Measurements from ENCODE around the gene RALGAPA1. TPM values are rescaled to one million over a fixed set of nuclear protein-coding genes. Genes with fewer than 3 reads are reported as not detected.

Gene RALGAPA1
- polyA plus RNA-seq, 1 donor from 2014 or later = 73.3 TPM

DNA sequence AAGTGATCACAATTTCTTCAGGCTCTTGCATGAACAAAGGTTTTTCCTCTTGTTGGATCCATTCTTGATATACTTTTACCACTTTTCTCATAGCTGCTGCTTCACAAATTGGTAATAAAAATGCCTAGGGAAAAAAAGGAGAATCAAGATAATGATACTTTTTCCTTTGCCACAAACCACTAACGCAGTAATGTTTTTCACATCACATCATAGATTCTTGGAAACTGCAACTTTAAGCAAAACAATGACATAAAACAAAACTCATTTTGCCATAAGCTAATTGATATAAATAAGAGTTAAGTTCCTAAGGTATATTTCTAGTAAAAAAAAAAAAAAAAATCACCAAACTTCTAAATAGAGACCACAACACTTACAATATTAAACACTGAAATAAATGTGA, 66.7 kb downstream of the RALGAPA1 start:
- Histone ChIP-seq H3F3A (ENCODE audit: insufficient read depth, low read length, poor library complexity, severe bottlenecking) (no peaks in the 10 kb centered on the region), H3K9ac (ENCODE audit: low read length) (no peak overlapping the region), H3K36me3 (ENCODE audit: insufficient read depth, low read length) (peaks cover 3% of the 10 kb centered on the region), H3K4me3 (ENCODE audit: low read length) (no peak overlapping the region), H4K20me1 (ENCODE audit: insufficient read depth) (no peaks in the 10 kb centered on the region), H3K4me2 (ENCODE audit: low read length) (no peak overlapping the region), H2AFZ (ENCODE audit: low read depth, low read length) (no peak overlapping the region), H3K27me3 (ENCODE audit: insufficient read depth, low read depth, low read length) (no peaks in the 10 kb centered on the region), H3K9me3 (ENCODE audit: low read length) (no peaks in the 10 kb centered on the region), H3K79me2 (replicated peaks; ENCODE audit: insufficient read depth, low read length) (no peaks in the 10 kb centered on the region), H3K9me2 (ENCODE audit: insufficient read depth, low read length) (no peaks in the 10 kb centered on the region), H3K27ac (ENCODE audit: low read length) (no peak overlapping the region)
- no peak for TF ChIP-seq EP300 (conservative IDR thresholded peaks at IDR 0.05; ENCODE audit: poor library complexity, severe bottlenecking)
- no peak for TF ChIP-seq SMC3 (conservative IDR thresholded peaks at IDR 0.05; ENCODE audit: poor library complexity)
- no peak for TF ChIP-seq EZH2 (IDR thresholded peaks at IDR 0.05; ENCODE audit: borderline replicate concordance, insufficient read depth, low read length, poor library complexity, severe bottlenecking)

DNA sequence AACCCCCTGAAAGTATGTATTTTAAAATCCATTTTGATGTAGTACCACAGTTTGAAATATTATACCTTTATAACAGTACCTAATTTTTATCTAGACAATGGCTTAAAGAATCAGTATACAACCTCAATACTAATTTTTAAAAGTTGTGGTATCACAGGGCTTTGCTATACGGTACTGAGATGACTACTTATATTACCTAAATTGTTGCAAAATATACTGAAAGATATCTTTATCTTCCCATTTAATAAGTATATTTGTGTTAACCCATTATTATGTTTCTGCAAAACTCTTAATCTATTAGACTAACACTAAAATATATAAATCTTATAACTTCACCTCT, 67.1 kb downstream of the RALGAPA1 start:
- TF ChIP-seq, protein P1, sequence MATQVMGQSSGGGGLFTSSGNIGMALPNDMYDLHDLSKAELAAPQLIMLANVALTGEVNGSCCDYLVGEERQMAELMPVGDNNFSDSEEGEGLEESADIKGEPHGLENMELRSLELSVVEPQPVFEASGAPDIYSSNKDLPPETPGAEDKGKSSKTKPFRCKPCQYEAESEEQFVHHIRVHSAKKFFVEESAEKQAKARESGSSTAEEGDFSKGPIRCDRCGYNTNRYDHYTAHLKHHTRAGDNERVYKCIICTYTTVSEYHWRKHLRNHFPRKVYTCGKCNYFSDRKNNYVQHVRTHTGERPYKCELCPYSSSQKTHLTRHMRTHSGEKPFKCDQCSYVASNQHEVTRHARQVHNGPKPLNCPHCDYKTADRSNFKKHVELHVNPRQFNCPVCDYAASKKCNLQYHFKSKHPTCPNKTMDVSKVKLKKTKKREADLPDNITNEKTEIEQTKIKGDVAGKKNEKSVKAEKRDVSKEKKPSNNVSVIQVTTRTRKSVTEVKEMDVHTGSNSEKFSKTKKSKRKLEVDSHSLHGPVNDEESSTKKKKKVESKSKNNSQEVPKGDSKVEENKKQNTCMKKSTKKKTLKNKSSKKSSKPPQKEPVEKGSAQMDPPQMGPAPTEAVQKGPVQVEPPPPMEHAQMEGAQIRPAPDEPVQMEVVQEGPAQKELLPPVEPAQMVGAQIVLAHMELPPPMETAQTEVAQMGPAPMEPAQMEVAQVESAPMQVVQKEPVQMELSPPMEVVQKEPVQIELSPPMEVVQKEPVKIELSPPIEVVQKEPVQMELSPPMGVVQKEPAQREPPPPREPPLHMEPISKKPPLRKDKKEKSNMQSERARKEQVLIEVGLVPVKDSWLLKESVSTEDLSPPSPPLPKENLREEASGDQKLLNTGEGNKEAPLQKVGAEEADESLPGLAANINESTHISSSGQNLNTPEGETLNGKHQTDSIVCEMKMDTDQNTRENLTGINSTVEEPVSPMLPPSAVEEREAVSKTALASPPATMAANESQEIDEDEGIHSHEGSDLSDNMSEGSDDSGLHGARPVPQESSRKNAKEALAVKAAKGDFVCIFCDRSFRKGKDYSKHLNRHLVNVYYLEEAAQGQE (IDR thresholded peaks at IDR 0.05; ENCODE audit: borderline replicate concordance) = no peak
- TF ChIP-seq EZH2 (IDR thresholded peaks at IDR 0.05; ENCODE audit: borderline replicate concordance, insufficient read depth, low read length, poor library complexity, severe bottlenecking) = no peak
- TF ChIP-seq POLR2AphosphoS5 (IDR thresholded peaks at IDR 0.05) = no peak
- no peak for TF ChIP-seq EP300 (conservative IDR thresholded peaks at IDR 0.05; ENCODE audit: poor library complexity, severe bottlenecking)
- no peak for TF ChIP-seq SMC3 (conservative IDR thresholded peaks at IDR 0.05; ENCODE audit: poor library complexity)
- TF ChIP-seq RAD21 (conservative IDR thresholded peaks at IDR 0.05) = no peak
- TF ChIP-seq TAF1 (IDR thresholded peaks at IDR 0.05; ENCODE audit: low read depth) = no peak
- TF ChIP-seq MXI1 (conservative IDR thresholded peaks at IDR 0.05; ENCODE audit: poor library complexity, severe bottlenecking) = no peak
- TF ChIP-seq, protein P2, sequence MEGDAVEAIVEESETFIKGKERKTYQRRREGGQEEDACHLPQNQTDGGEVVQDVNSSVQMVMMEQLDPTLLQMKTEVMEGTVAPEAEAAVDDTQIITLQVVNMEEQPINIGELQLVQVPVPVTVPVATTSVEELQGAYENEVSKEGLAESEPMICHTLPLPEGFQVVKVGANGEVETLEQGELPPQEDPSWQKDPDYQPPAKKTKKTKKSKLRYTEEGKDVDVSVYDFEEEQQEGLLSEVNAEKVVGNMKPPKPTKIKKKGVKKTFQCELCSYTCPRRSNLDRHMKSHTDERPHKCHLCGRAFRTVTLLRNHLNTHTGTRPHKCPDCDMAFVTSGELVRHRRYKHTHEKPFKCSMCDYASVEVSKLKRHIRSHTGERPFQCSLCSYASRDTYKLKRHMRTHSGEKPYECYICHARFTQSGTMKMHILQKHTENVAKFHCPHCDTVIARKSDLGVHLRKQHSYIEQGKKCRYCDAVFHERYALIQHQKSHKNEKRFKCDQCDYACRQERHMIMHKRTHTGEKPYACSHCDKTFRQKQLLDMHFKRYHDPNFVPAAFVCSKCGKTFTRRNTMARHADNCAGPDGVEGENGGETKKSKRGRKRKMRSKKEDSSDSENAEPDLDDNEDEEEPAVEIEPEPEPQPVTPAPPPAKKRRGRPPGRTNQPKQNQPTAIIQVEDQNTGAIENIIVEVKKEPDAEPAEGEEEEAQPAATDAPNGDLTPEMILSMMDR (IDR thresholded peaks at IDR 0.05; ENCODE audit: poor library complexity, severe bottlenecking) = no peak
- Histone ChIP-seq H3K36me3 (ENCODE audit: insufficient read depth, low read length) (no peaks in the 10 kb centered on the region), H3K27me3 (ENCODE audit: insufficient read depth, low read depth, low read length) (no peaks in the 10 kb centered on the region), H4K20me1 (ENCODE audit: insufficient read depth) (no peaks in the 10 kb centered on the region), H3F3A (ENCODE audit: insufficient read depth, low read length, poor library complexity, severe bottlenecking) (no peaks in the 10 kb centered on the region), H3K79me2 (replicated peaks; ENCODE audit: insufficient read depth, low read length) (no peaks in the 10 kb centered on the region), H3K9ac (ENCODE audit: low read length) (no peak overlapping the region), H3K9me2 (ENCODE audit: insufficient read depth, low read length) (no peaks in the 10 kb centered on the region), H3K4me2 (ENCODE audit: low read length) (no peak overlapping the region), H3K4me3 (ENCODE audit: low read length) (no peak overlapping the region), H2AFZ (ENCODE audit: low read depth, low read length) (no peak overlapping the region), H3K27ac (ENCODE audit: low read length) (no peak overlapping the region), H3K9me3 (ENCODE audit: low read length) (no peaks in the 10 kb centered on the region)

Data from neural cell (in vitro differentiated cells).